Measurements from ENCODE around the gene NXN.
"Not testable (repeated sequence)": the region's sequence is repeated elsewhere in the genome, so short reads cannot be mapped to it uniquely, and the experiment has no call there.

The NXN gene

DNA sequence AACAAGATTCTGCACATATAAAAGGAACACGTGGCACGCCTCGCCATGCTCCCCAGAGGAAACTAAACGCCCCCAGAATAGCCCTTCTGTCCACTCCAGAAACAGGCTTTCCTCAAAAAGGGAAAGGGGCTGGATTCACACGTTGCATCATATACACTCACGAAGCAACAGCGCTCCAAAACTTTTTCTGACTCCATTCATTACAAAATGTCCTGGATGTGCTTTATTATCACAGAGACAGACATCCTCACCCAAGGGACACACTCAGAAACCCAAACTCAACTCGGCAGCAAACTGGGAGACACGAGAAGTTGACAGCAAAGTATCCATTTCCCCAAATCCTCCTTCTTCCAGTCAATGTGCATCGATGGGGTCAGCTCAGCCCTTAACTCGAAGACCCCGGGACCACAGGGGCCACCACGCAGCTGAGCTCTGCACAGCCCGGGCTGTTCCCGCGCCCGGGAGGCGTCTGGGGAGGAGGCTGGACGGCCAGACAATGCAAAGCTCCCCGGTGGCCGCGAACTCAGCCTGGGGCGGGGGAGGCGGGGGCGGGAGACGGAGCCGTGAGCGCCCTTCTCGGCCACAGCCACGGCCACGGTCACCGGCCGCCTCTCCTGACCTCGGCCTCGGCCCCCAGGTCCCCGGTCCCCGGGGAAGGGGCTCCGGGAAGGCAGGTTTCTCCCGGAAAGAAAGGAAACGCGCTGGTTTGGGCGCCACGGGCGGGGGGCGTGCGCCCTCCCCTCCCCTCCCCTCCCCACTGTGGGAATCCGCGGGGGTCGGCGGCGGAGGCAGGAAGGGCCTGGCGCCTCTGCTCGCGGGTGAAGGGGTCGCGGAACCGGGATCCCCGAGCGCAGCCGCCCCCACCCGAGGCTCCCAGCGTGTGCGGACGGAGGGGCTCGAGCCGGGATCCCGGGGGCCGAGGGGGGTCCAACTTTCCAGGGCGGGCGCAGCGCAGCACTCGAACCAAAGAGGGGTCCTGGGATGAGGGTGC lies 1.2 kb downstream of the NXN start:
- H3K36me3 ChIP-seq (ENCODE audit: control insufficient read depth, insufficient read depth, low read length) = no peaks in the 10 kb centered on the region
- H3K27ac ChIP-seq (ENCODE audit: low read depth, low read length) = peak overlapping the region; percentile 87; the same call in 1 of the 2 replicates
- H3K9ac ChIP-seq (ENCODE audit: low read length) = peak overlapping the region; percentile 97
- H3K4me3 ChIP-seq (ENCODE audit: low read depth, low read length) = peak overlapping the region; percentile 83
- no peaks in the 10 kb centered on the region for H3K9me3 ChIP-seq (ENCODE audit: control insufficient read depth, insufficient read depth, low read depth, low read length)
- H3K27me3 ChIP-seq (ENCODE audit: control insufficient read depth, insufficient read depth, low read length) = no peaks in the 10 kb centered on the region
- H3K4me1 ChIP-seq (ENCODE audit: control insufficient read depth, insufficient read depth, low read length) = peaks cover 24% of the 10 kb centered on the region

DNA sequence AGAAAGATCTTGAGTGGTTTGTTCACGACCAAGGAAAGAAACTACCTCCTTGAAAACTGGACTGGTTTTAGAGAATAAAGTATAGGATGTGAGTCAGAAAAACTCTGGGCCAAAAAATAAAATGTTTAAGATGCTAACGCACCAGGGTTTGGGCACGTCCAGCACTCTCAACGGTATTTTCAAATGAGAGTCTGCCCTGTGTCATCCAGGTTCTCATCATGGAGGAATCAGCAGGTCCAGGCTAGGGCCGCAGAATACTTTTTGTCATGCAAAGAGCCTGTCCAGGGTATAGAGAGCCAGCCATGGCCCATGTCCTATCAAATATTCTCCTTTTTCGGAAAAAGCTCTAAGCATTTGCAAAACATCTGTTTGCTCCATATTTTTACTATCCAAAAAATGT lies 2.4 kb downstream of the NXN start:
- Histone ChIP-seq H3K27me3 (ENCODE audit: control insufficient read depth, insufficient read depth, low read length) (no peaks in the 10 kb centered on the region), H3K9me3 (ENCODE audit: control insufficient read depth, insufficient read depth, low read depth, low read length) (no peaks in the 10 kb centered on the region), H3K9ac (ENCODE audit: low read length) (peak overlapping the region; percentile 97), H3K4me3 (ENCODE audit: low read depth, low read length) (peak overlapping the region; percentile 83), H3K27ac (ENCODE audit: low read depth, low read length) (peak overlapping the region; percentile 45; the same call in 1 of the 2 replicates), H3K4me1 (ENCODE audit: control insufficient read depth, insufficient read depth, low read length) (peaks cover 30% of the 10 kb centered on the region), H3K36me3 (ENCODE audit: control insufficient read depth, insufficient read depth, low read length) (no peaks in the 10 kb centered on the region)

DNA sequence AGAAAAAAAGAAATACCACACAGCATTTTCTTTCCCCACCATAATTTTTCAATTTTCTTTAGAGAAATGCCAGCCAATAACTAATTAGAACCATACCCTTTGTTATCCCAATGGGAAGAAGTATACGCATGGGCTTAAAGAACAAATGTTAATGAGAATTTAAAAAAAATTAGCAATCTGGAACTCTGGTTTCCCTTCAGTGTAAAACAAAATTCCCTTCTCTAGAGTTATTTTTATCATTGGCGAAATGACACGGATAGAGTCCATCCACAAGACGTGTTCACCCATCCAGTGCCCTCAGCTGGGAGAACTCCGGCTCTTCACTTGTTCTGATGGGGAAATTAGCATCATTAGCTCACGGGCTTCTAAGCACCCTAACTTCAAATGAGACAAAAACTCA lies 3.3 kb downstream of the NXN start:
- H3K4me1 ChIP-seq (ENCODE audit: control insufficient read depth, insufficient read depth, low read length) = peaks cover 30% of the 10 kb centered on the region
- H3K36me3 ChIP-seq (ENCODE audit: control insufficient read depth, insufficient read depth, low read length) = no peaks in the 10 kb centered on the region
- no peaks in the 10 kb centered on the region for H3K27me3 ChIP-seq (ENCODE audit: control insufficient read depth, insufficient read depth, low read length)
- no peaks in the 10 kb centered on the region for H3K9me3 ChIP-seq (ENCODE audit: control insufficient read depth, insufficient read depth, low read depth, low read length)
- no peak overlapping the region for H3K27ac ChIP-seq (ENCODE audit: low read depth, low read length)
- no peak overlapping the region for H3K9ac ChIP-seq (ENCODE audit: low read length)
- peak overlapping the region; percentile 8; the same call in 1 of the 2 replicates for H3K4me3 ChIP-seq (ENCODE audit: low read depth, low read length)

DNA sequence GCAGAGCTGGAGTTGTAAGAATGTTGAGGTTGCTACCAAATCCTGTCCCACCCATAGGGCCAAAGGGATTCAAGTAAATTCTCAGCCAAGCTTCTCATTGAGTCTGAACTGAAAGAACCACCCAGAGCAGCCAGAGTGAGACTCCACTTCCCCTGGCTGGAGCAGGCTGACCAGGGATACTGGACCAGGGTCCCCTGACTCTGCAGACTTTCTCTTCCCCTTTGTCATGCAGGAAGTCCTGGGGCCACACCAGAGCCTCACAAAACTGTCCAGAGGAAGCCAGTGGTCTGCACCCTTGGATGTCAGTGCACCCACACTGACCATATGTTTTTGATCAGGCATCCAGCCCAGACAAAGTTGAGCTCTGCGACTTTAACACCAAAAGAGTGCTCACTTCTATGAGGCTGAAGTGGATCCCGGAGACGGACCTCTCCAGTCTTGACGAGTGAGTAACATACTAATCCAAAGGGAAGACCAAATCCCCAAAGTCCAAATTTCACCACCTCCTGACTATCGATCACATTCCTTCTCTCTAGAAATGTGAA lies 4.1 kb downstream of the NXN start:
- Histone ChIP-seq H3K27me3 (ENCODE audit: control insufficient read depth, insufficient read depth, low read length) (no peaks in the 10 kb centered on the region), H3K9me3 (ENCODE audit: control insufficient read depth, insufficient read depth, low read depth, low read length) (no peaks in the 10 kb centered on the region), H3K27ac (ENCODE audit: low read depth, low read length) (no peak overlapping the region), H3K4me3 (ENCODE audit: low read depth, low read length) (no peak overlapping the region), H3K36me3 (ENCODE audit: control insufficient read depth, insufficient read depth, low read length) (no peaks in the 10 kb centered on the region), H3K9ac (ENCODE audit: low read length) (peak overlapping the region; percentile 2), H3K4me1 (ENCODE audit: control insufficient read depth, insufficient read depth, low read length) (peaks cover 37% of the 10 kb centered on the region)

DNA sequence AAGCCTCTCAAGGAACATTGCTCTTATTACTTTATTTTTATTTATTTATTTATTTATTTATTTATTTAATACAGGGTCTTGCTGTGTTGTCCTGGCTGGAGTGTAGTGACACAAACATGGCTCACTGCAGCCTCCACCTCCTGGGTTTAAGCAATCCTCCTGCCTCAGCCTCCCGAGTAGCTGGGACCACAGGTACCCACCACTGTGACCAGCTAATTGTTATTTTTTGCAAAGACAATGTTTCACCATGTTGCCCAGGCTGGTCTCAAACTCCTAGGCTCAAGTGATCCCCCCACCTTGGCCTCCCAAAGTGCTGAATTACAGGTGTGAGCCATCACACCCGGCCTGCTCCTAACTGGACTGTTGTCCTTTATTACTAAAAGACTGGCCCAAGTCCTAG lies 4.8 kb downstream of the NXN start:
- not testable (repeated sequence) for H3K27me3 ChIP-seq (ENCODE audit: control insufficient read depth, insufficient read depth, low read length); H3K9ac ChIP-seq (ENCODE audit: low read length); H3K27ac ChIP-seq (ENCODE audit: low read depth, low read length); H3K9me3 ChIP-seq (ENCODE audit: control insufficient read depth, insufficient read depth, low read depth, low read length); H3K36me3 ChIP-seq (ENCODE audit: control insufficient read depth, insufficient read depth, low read length); H3K4me3 ChIP-seq (ENCODE audit: low read depth, low read length)
- peaks cover 40% of the 10 kb centered on the region for H3K4me1 ChIP-seq (ENCODE audit: control insufficient read depth, insufficient read depth, low read length)

DNA sequence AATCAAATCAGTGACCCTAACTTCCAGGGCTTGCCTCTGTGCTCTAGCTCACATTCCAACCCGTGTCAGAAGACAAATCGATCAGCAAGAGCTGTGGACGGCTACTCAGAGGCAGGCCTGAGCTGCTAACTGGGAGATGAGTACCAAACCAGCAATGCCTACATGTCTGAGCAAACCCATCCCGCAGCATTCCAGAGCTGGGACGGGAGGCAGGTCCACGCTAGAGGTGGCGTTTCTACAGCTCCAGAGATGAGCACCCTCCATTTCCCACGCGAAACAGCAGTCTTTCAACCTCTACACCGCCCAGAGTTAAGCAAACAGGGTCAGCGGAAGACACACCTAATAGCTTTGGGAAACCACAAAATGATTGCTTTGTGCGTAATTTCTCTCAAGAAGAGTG lies 6.5 kb downstream of the NXN start:
- H3K27me3 ChIP-seq (ENCODE audit: control insufficient read depth, insufficient read depth, low read length) = no peaks in the 10 kb centered on the region
- 0 out of 2 replicates have a peak, but pooled peaks cover 3% of the 10 kb centered on the region for H3K9me3 ChIP-seq (ENCODE audit: control insufficient read depth, insufficient read depth, low read depth, low read length)
- peaks cover 49% of the 10 kb centered on the region for H3K4me1 ChIP-seq (ENCODE audit: control insufficient read depth, insufficient read depth, low read length)
- peaks cover 4% of the 10 kb centered on the region for H3K36me3 ChIP-seq (ENCODE audit: control insufficient read depth, insufficient read depth, low read length)
- H3K27ac ChIP-seq (ENCODE audit: low read depth, low read length) = no peak overlapping the region
- 0 out of 2 replicates have a peak overlapping the region, but pooled peaks have one; percentile 5 for H3K4me3 ChIP-seq (ENCODE audit: low read depth, low read length)
- no peak overlapping the region for H3K9ac ChIP-seq (ENCODE audit: low read length)

DNA sequence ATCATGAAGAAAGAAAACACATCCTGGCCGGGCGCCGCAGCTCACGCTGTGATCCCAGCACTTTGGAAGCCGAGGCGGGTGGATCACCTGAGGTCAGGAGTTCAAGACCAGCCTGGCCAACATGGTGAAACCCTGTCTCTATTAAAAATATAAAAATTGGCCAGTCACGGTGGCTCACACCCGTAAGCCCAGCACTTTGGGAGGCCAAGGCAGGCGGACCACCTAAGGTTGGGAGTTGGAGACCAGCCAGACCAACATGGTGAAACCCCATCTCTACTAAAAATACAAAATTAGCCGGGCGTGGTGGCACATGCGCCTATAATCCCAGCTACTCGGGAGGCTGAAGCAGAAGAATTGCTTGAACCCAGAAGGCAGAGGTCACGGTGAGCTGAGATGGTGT lies 7.7 kb downstream of the NXN start:
- peaks cover 44% of the 10 kb centered on the region for H3K4me1 ChIP-seq (ENCODE audit: control insufficient read depth, insufficient read depth, low read length)
- not testable (repeated sequence) for H3K9me3 ChIP-seq (ENCODE audit: control insufficient read depth, insufficient read depth, low read depth, low read length); H3K36me3 ChIP-seq (ENCODE audit: control insufficient read depth, insufficient read depth, low read length); H3K27ac ChIP-seq (ENCODE audit: low read depth, low read length); H3K27me3 ChIP-seq (ENCODE audit: control insufficient read depth, insufficient read depth, low read length); H3K4me3 ChIP-seq (ENCODE audit: low read depth, low read length); H3K9ac ChIP-seq (ENCODE audit: low read length)

DNA sequence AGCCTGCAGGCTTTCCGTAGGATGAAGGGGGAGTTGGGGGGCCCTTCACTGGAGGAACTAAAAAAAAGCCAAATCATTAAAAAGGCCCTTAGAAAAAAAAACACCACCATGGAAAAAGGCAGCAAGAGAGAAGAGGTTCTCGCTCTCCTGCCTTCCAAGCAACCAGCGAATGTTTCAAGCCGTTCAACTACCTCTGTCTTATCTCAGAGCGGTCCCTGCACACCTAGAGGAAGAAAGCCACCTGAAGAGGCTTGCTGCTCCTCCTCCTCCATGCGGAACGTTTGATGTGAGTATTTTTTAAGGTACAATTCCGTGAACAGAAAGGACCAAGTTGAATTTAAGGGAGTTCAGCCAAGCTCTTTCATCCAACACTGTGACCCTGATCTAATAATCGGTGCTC lies 9.2 kb downstream of the NXN start:
- Histone ChIP-seq H3K9me3 (ENCODE audit: control insufficient read depth, insufficient read depth, low read depth, low read length) (0 out of 2 replicates have a peak, but pooled peaks cover 3% of the 10 kb centered on the region), H3K9ac (ENCODE audit: low read length) (no peak overlapping the region), H3K27me3 (ENCODE audit: control insufficient read depth, insufficient read depth, low read length) (no peaks in the 10 kb centered on the region), H3K4me1 (ENCODE audit: control insufficient read depth, insufficient read depth, low read length) (peaks cover 43% of the 10 kb centered on the region), H3K36me3 (ENCODE audit: control insufficient read depth, insufficient read depth, low read length) (peaks cover 5% of the 10 kb centered on the region), H3K27ac (ENCODE audit: low read depth, low read length) (no peak overlapping the region), H3K4me3 (ENCODE audit: low read depth, low read length) (0 out of 2 replicates have a peak overlapping the region, but pooled peaks have one; percentile 1)

DNA sequence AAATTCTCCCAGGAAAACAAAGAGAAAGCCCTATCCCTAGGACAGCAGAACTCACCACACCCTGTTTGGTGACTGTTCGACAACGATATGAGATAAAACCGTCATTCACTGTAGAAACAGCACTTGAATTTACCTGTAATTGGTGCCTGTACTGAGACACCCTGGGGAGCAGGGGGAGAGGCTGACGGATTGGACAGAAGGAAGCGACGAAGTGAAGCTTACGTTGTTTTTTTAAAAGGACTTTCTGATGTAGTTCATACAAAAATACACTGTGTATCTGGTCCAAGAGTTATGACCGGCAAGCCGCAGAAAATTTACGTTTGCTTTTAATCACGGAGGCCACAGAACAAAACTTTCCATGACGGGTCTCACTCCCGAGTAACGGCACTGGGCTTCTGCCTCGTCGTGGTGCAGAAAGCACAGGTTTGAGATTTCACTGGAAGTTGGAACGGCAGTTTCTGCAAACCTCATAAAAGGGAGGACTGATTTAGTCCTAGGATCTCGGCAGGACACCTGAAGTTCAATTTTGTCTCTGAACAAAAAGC lies 9.7 kb downstream of the NXN start:
- Histone ChIP-seq H3K27me3 (ENCODE audit: control insufficient read depth, insufficient read depth, low read length) (no peaks in the 10 kb centered on the region), H3K4me1 (ENCODE audit: control insufficient read depth, insufficient read depth, low read length) (peaks cover 45% of the 10 kb centered on the region), H3K36me3 (ENCODE audit: control insufficient read depth, insufficient read depth, low read length) (peaks cover 5% of the 10 kb centered on the region), H3K4me3 (ENCODE audit: low read depth, low read length) (peak overlapping the region; percentile 1; the same call in 1 of the 2 replicates), H3K27ac (ENCODE audit: low read depth, low read length) (no peak overlapping the region), H3K9ac (ENCODE audit: low read length) (no peak overlapping the region), H3K9me3 (ENCODE audit: control insufficient read depth, insufficient read depth, low read depth, low read length) (0 out of 2 replicates have a peak, but pooled peaks cover 3% of the 10 kb centered on the region)

DNA sequence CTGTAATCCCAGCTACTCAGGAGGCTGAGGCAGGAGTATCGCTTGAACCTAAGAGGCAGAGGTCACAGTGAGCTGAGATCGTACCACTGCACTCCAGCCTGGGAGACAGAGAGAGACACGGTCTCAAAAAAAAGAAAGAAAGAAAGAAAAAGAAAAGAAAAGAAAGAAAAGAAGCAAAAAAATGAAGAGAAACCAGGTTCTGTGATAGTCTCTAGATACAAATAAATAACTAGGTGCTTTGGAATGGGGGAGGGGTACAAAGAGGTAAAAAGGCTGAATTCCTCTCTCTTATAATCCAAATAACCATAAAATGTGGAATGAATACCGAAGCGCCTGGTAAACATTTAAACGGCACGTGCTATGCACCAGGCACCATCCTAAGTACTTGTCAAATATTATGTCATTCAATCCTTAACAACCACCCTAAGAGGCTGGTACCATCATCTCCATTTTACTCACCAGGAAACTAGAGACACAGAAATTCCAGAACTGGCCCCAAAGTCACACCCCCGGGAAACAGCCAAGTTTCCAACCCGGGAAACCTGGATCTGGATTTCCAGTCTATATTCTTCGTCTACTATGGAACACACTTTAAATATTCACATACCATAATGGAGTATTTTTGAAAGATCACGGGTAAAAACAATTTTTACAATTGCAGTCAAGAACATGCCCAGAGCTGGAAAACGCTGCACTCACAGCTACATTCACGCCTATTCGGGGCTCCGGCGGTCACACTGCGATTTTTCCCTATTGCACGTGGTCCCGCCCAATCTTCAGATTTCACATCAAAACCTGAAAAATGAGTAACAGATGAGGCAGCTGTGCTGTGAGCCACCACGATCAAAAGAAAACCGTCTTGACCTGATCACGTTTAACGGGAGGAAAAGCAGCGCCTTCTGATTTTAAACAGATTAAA lies 10.5 kb downstream of the NXN start:
- Histone ChIP-seq H3K4me1 (ENCODE audit: control insufficient read depth, insufficient read depth, low read length) (peaks cover 53% of the 10 kb centered on the region), H3K9ac (ENCODE audit: low read length) (no peak overlapping the region), H3K27ac (ENCODE audit: low read depth, low read length) (no peak overlapping the region), H3K27me3 (ENCODE audit: control insufficient read depth, insufficient read depth, low read length) (no peaks in the 10 kb centered on the region), H3K36me3 (ENCODE audit: control insufficient read depth, insufficient read depth, low read length) (peaks cover 5% of the 10 kb centered on the region), H3K4me3 (ENCODE audit: low read depth, low read length) (no peak overlapping the region), H3K9me3 (ENCODE audit: control insufficient read depth, insufficient read depth, low read depth, low read length) (0 out of 2 replicates have a peak, but pooled peaks cover 3% of the 10 kb centered on the region)

Measured in HUES6 (cell line).